Stimulated activated CD4-positive, alpha-beta T cell treated with anti-CD3 and anti-CD28 coated beads, Interleukin-12 subunit alpha, Interleukin-12 subunit beta, amount 100 ng/mL, for 4 hours (primary cell): ENCODE results near the gene MDM2.
"Not testable (repeated sequence)": the region's sequence is repeated elsewhere in the genome, so short reads cannot be mapped to it uniquely, and the experiment has no call there.

Experiments
- DNase-seq: peaks from one replicate; pipeline ENCODE4 v3.0.0-alpha.2; 2020

Gene MDM2

DNA sequence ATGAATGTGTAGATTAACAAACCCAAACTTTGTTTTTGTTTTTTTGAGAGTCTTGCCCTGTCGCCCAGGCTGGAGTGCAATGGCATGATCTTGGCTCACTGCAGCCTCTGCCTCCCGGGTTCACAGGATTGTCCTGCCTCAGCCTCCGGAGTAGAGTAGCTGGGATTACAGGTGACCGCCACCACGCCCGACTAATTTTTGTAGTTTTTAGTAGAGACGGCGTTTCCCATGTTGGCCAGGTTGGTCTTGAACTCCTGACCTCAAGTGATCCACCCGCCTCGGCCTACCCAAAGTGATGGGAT is 752 bp upstream of the MDM2 start:
- not testable (repeated sequence) for DNase-seq

- DNase-seq: peak; percentile 49
These were observed 612 bp downstream of the MDM2 start for GRCh38 chr12:68808388-68809189.

- DNase-seq: no peak
These were observed 1.4 kb downstream of the MDM2 start for GRCh38 chr12:68809190-68810026.

- DNase-seq: not testable (repeated sequence)
These were observed 2.0 kb downstream of the MDM2 start for GRCh38 chr12:68810027-68810389.

- DNase-seq: not testable (repeated sequence)
These were observed 3.6 kb downstream of the MDM2 start for GRCh38 chr12:68811573-68811972.

DNA sequence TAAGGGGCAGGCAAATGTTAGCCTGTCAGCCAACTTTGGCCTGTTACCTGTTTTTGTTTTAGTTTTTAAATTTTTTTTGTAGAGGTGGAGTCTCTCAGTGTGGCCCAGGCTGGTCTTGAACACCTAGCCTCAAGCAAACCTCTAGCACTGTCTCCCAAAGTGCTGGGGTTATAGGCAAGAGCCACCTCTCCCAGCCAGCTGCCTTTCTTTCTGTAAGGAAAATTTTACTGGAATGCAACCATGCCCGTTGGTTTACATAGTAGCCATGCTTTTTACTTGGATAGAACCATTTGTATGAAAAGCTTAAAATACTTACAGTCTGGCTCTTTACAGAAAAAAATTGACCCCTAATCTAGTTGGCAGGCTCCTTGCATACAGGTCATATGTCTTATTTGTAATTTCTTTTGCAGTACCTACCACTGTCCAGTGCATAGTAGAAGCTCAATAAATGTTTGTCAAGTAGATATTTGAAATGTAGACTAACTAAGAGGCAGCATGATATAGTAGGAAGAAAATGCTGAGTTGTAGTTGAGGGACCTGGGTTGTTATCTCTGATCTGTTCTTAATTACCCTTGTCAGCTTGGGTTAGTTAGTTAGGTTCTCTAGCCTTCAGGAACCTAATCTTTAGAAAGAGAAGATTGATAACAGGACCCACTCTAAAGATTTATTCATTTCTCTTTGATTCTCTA is 4.7 kb downstream of the MDM2 start:
- DNase-seq: no peak

DNA sequence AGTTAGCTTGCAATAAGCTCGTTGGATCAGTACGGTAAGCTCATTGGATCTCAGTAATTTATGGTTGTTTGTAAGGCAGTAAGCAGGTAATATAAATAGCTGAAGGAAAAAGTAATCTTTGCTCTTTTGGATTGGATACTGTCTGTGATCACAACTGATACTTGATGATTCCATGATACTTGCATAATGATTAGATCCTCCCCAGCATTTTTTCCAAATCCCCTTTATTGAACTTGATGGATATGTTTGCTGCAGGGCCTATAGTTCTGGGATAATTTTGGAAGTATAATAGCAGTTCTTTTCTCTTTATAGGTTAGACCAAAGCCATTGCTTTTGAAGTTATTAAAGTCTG is 5.2 kb downstream of the MDM2 start:
- no peak for DNase-seq

DNA sequence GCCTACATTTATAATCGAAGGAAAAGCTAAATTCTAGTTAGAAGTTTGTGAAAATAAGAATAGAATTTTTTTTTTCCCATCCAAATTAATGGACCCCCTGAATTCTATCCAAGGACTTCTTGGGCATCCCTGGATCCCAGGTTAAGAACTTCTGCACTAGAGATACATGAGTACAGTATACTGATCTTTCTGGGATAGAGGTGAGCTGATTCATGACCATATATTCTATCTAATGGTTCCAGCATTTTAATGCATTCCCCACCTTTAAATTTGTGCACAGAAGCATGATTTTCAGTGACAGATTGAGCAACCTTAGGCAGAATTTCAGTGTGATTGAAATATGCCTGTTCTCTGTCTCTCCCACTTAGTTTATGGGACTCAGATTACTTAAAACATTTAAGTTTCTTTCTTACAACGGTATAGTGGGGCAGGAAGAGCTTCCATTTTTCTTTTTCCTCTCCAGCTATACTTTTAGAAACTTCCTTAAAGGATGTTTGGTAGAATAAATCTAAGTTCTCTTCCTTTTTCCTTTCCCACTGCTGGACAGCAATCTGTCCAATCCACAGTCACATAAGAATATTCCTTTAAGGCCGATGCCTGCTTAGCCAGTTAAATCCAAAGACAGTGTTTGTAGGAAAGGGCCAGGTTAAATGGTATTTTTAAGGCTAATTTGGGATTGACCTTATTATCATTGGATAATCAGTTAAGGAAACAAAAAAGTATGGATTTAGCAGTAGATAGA is 6.7 kb downstream of the MDM2 start:
- DNase-seq: no peak

DNA sequence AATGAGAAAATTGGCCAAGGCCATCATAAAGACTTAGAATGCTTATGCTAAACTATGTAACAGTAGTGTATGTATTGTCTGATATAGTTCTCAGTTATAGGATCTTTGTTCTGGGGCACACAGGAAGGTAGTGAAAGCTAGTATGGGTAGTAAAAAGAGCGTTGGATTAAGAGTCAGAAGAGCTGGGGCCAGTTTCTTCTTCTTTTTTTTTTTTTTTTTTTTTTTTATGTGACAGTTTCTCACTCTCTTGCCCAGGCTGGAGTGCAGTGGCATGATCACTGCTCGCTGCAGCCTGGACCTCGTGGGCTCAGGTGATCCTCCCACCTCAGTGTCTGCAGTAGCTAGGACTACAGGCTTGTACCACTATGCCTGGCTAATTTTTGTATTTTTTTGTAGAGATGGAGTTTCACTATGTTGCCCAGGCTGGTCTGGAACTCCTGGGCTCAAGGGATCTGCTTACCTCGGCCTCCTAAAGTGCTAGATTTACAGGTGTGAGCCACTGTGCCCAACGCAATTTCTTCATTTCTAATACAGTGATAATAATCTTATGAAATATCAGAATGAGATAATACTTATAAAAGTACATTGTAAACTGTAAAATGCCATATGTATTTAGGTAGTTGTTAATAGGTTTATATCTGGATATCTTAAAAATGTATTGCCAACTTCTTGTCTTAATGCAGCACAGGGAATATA is 7.4 kb downstream of the MDM2 start:
- DNase-seq: no peak

DNA sequence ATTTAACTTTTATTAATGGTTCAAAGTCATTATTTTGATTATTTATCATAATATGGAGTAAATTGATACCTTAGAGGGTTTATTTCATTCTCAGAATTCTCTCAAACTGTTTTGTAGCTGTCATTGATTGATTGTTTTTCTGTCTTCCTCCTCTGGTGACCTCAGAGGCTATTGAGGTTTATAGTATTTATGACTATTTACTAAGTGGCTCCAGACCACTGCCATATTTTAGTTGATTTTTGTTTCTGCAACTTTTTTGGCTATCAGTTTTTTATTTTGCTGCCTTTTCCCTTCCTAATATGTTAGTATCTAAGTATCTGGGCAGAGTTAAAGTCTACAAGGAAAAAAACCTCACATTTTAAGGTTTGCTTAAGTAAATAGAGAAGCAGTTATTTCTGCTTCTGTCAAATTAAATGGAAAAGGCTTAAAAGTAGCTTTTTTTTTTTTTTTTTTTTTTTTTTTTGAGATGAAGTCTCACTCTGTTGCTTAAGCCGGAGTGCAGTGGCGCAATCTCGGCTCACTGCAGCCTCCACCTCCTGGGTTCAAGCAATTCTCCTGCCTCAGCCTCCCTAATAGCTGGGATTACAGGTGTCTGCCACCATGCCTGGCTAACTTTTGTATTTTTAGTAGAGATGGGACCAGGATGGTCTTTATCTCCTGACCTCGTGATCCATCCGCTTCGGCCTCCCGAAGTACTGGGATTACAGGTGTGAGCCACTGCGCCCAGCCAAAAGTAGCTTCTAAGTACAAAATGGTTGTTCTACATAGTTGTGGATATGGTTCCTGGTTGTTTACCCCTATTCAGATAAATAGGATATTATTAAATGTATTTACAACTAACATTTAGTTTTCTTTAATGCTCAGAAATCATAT is 8.2 kb downstream of the MDM2 start:
- DNase-seq: no peak

GRCh38 chr12:68819481-68819880 is 11.5 kb downstream of the MDM2 start:
- DNase-seq: not testable (repeated sequence)

DNA sequence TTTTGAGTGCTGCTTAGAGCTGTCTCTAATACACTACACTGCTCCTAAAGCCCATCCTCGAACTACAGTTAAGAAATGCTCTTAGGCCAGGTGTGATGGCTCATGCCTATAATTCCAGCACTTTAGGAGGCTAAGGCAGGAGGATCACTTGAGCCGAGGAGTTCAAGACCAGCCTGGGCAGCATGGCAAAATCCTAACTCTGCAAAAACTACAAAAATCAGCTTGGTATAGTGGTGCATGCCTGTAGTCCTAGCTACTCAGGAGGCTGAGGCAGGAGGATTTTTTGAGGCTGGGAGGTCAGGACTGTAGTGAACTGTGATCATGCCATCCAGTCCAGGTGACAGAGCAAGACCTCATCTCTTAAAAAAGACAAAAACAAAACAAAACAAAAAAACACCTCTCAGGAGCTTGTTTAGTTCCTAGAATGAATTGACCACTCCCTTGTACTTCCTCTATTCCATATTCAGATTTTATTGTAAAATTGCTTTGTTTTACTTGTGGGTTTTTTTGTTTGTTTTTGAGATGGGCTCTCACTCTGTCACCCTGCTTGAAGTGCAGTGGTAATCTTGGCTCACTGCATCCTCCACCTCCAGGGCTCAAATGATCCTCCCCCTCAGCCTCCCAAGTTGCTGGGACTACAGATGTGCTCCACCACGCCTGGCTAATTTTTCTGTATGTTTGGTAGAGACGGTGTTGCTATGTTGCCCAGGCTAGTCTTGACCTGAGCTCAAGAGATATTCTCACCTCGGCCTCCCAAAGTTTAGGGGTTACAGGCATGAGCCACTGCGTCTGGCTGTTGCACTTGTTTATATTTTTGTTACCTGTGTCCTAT is 13.6 kb downstream of the MDM2 start:
- no peak for DNase-seq

GRCh38 chr12:68823696-68824095 is 15.7 kb downstream of the MDM2 start:
- DNase-seq: no peak

GRCh38 chr12:68824131-68824530 is 16.2 kb downstream of the MDM2 start:
- no peak for DNase-seq

DNA sequence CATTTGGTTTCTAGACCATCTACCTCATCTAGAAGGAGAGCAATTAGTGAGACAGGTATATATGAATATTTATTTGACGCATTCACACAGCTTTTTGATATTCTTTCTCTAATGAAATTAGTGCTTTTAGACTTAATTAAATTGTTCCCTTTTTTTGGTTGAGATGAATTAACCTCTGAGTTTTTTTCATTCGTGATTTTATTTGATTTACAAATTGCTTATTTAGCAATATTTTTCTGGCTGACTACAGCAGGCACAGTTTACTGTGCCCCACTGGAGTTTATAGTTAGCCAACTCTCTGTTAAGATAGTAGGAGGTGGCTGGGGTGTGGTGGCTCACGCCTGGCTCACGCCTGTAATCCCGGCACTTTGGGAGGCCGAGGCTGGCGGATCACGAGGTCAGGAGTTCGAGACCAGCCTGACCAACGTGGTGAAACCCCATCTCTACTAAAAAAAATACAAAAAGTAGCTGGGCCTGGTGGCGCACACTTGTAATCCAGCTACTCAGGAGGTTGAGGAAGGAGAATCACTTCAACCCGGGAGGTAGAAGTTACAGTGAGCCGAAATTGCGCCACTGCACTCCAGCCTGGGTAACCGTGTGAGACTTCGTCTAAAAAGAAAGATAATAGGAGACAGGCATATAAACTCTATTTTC is 16.7 kb downstream of the MDM2 start:
- DNase-seq: no peak

DNA sequence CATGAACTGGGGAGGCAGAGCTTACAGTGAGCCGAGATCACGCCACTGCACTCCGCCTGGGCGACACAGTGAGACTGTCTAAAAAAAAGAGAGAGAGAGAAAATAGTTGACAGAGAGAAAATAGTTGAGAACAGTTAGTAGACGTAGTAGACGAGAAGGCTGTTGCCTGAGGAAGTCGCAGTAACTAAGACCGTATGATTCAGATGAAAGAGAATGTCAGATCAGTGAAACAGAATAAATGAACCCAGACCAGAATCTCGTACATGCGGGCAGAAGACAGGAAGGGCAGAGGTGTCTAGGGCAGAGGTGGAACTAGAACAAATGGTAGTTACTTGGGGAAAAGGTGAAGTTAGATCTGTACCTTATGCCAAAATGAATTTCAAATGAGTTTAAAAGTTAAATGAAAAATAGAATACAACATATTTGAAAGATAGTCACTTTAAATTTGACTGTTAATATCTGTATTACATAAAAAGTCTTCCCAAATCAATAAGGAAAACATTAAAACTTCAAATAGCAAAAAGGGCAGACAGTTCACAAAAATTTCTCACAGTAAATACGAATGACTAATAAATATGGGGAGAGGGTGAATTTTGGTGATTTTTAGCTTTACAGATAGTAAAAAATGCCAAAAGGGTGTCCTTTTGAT is 17.7 kb downstream of the MDM2 start:
- DNase-seq: no peak

DNA sequence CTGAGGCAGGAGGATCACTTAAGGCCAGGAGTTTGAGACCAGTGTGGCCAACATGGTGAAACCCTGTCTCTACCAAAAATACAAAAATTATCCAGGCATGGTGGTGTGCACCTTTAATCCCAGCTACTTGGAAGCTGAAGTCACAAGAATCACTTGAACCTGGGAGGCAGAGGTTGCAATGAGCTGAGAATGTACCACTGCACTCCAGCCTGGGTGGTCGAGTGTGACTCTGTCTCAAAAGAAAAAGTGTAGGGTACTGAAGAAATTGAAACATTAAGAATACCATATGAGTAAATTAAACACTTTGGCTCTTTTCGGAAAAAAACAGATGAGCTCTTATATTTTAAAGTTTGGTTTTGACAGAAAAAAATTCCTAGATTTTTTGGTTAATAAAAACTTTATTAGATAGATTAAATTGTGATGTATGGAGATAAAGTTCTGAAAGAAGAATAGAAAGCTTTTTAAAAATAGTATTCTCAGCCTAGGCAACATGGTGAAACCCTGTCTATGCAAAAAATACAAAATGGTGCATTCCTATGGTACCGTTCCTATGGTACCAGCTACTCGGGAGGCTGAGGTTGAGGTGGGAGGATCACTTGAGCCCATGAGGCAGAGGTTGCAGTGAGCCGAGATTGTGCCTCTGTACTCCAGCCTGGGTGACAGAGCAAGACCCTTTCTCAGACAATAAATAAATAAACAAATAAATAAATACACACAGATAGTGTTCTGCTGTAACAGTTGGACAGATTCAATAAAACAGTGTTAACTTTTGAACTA is 20.1 kb downstream of the MDM2 start:
- no peak for DNase-seq

DNA sequence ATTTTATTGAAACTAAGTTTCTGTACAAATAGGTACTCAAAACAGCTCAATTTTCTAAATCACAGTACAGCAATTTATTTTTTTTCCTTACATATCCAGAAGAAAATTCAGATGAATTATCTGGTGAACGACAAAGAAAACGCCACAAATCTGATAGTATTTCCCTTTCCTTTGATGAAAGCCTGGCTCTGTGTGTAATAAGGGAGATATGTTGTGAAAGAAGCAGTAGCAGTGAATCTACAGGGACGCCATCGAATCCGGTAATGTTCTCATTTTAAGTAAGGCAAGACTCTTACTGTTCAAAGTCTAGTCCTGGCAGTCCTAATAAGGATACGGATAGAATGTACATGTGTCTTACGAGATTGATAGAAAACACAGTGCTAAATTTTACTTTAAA is 20.7 kb downstream of the MDM2 start:
- no peak for DNase-seq

DNA sequence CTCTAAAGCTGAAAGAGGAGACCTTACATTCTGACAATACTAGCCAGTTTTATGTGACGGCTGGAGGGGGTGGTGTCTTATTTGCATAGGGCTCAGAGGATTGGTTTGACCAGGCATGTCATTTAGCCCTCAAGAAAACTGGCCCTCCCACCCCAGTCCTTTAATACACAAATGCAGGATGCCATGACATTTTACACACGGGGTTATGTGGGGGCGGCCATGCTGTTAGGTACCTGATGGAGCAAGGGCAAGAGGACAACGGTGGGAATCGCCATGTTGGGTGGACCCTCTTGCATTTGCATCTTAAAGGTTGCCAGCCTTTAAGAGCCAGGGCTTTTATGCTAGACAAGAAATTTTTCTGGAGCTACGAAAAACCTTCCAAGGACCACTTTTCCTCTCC is 23.3 kb downstream of the MDM2 start:
- no peak for DNase-seq
